ENCODE measurements around the gene GREM1. TPM values are rescaled to one million over a fixed set of nuclear protein-coding genes. Genes with fewer than 3 reads are reported as not detected.

Gene GREM1
- total and polyA plus RNA-seq, 2 of the 8 experiments (the other 6 are each of a cell fraction or from before 2014, with no cell fraction given): 0.12 to 1.1 TPM

- Histone ChIP-seq H3K4me2 (ENCODE audit: insufficient read depth in 1 of 2, low read depth in 2 of 2, low read length in 2 of 2) (no peak overlapping the region; a peak in 1 of 4 replicates), H4K5ac (ENCODE audit: insufficient read length, low read depth, low read length) (no peak overlapping the region), H3K4ac (replicated peaks; ENCODE audit: insufficient read length, low read depth, low read length) (no peak overlapping the region), H2BK12ac (ENCODE audit: low read depth, low read length) (no peak overlapping the region), H3K27ac (ENCODE audit: low read depth, low read length) (no peak overlapping the region), H3K18ac (ENCODE audit: extremely low read depth, low read length) (no peak overlapping the region), H3K4me1 (replicated peaks in 1 of 4; ENCODE audit: control insufficient read depth in 3 of 4, insufficient read depth in 4 of 4, low read length in 3 of 4) (no peaks in the 10 kb centered on the region), H3K4me3 (ENCODE audit: extremely low read depth in 1 of 4, insufficient read depth in 2 of 4, low read depth in 3 of 4, low read length in 4 of 4) (no peak overlapping the region), H2AK5ac (ENCODE audit: low read depth, low read length) (no peak overlapping the region), H4K8ac (ENCODE audit: extremely low read depth, insufficient read depth, low read length) (no peak overlapping the region), H3K9me3 (ENCODE audit: insufficient read depth in 2 of 2, low read depth in 1 of 2, low read length in 1 of 2) (no peaks in the 10 kb centered on the region), H3K27me3 (replicated peaks in 1 of 4; ENCODE audit: control insufficient read depth in 3 of 4, extremely low read depth in 1 of 4, insufficient read depth in 3 of 4, low read length in 3 of 4) (no peaks in the 10 kb centered on the region), H2AFZ (ENCODE audit: low read length) (no peak overlapping the region), H3K9ac (replicated peaks in 1 of 4; ENCODE audit: extremely low read depth in 1 of 4, low read depth in 3 of 4, low read length in 3 of 4) (no peak overlapping the region), H3K23ac (ENCODE audit: insufficient read length) (no peak overlapping the region), H3K23me2 (ENCODE audit: low read depth, low read length) (no peaks in the 10 kb centered on the region), H2BK5ac (ENCODE audit: low read depth, low read length) (no peak overlapping the region), H3K79me2 (ENCODE audit: control insufficient read depth in 1 of 2, insufficient read depth in 2 of 2, low read length in 2 of 2) (no peaks in the 10 kb centered on the region), H3K79me1 (ENCODE audit: low read depth, low read length) (no peaks in the 10 kb centered on the region), H3K56ac (replicated peaks; ENCODE audit: insufficient read length, low read depth, low read length) (no peak overlapping the region), H3K14ac (ENCODE audit: insufficient read length) (no peak overlapping the region), H3K36me3 (ENCODE audit: control insufficient read depth in 2 of 4, insufficient read depth in 4 of 4, low read length in 3 of 4) (no peaks in the 10 kb centered on the region), H2BK20ac (ENCODE audit: low read length) (no peak overlapping the region), H2BK15ac (ENCODE audit: low read length) (no peak overlapping the region), H4K91ac (replicated peaks; ENCODE audit: insufficient read length, low read length) (no peak overlapping the region), H4K20me1 (replicated peaks in 1 of 2; ENCODE audit: control insufficient read depth in 1 of 2, insufficient read depth in 2 of 2, low read length in 2 of 2) (no peaks in the 10 kb centered on the region), H2BK120ac (replicated peaks; ENCODE audit: low read depth, low read length) (no peak overlapping the region)
- TF ChIP-seq TEAD4 (IDR thresholded peaks at IDR 0.05; ENCODE audit: low read depth, low read length) (no peak), SRF (IDR thresholded peaks at IDR 0.05; ENCODE audit: low read depth, low read length) (no peak), SP1 (IDR thresholded peaks at IDR 0.05; ENCODE audit: low read depth, low read length) (no peak), ASH2L (IDR thresholded peaks at IDR 0.05; ENCODE audit: low read length) (no peak), TCF12 (IDR thresholded peaks at IDR 0.05; ENCODE audit: low read depth, low read length) (no peak), JUN (IDR thresholded peaks at IDR 0.05; ENCODE audit: low read depth, low read length) (no peak)
- TF ChIP-seq, protein P1, sequence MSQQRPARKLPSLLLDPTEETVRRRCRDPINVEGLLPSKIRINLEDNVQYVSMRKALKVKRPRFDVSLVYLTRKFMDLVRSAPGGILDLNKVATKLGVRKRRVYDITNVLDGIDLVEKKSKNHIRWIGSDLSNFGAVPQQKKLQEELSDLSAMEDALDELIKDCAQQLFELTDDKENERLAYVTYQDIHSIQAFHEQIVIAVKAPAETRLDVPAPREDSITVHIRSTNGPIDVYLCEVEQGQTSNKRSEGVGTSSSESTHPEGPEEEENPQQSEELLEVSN (IDR thresholded peaks at IDR 0.05): no peak
- WGBS, 2 experiments (ENCODE audit: extremely low coverage in 1 of 2, insufficient coverage in 1 of 2, insufficient read length in 1 of 2, insufficient replicate concordance in 2 of 2, low coverage in 1 of 2, low lambda C conversion rate in 2 of 2, missing lambda C conversion rate in 1 of 2): 68% methylated on average over 4 of the region's 4 CpGs; no CpG with 5 or more reads in 1 of the 2 experiments
- DNase-seq (ENCODE audit: low read depth in 1 of 2, low spot score in 2 of 2) (no peak), FAIRE-seq (no peak)
- ChIA-PET POLR2A (ENCODE audit: partially characterized antibody) (no interaction called here), CTCF (ENCODE audit: partially characterized antibody) (no interaction called here)
Observed at GRCh38 chr15:32765236-32765635, 47.4 kb downstream of the GREM1 start.

Measured in H1 (cell line).